Adipocyte (in vitro differentiated cells): ENCODE data around the gene PPIB.

Experiments used
- DNase-seq: peaks from one replicate; pipeline ENCODE4 v3.0.0-alpha.2; 2015; ENCODE audit warnings: low read depth
- H3K27me3 ChIP-seq: replicated peaks from 2 replicates; pipeline ENCODE4 v1.7.0; 2013; ENCODE audit warnings: mild to moderate bottlenecking, low read length, moderate library complexity; ENCODE audit not compliant: control insufficient read depth, insufficient read depth
- H3K36me3 ChIP-seq: 2 replicates; pipeline ENCODE4 v1.7.0; 2013; ENCODE audit warnings: low read length, mild to moderate bottlenecking, moderate library complexity; ENCODE audit not compliant: control insufficient read depth, insufficient read depth, severe bottlenecking
- H3K4me1 ChIP-seq: 2 replicates; pipeline ENCODE4 v1.7.0; 2013; ENCODE audit warnings: mild to moderate bottlenecking, low read length, moderate library complexity; ENCODE audit not compliant: control insufficient read depth, insufficient read depth
- H3K4me3 ChIP-seq: 2 replicates; pipeline ENCODE4 v1.7.0; 2013; ENCODE audit warnings: mild to moderate bottlenecking, low read length, moderate library complexity
- H3K9ac ChIP-seq: 2 replicates; pipeline ENCODE4 v1.7.0; 2013; ENCODE audit warnings: mild to moderate bottlenecking, low read length, moderate library complexity
- H3K9me3 ChIP-seq: 2 replicates; pipeline ENCODE4 v1.7.0; 2013; ENCODE audit warnings: mild to moderate bottlenecking, low read length, moderate library complexity; ENCODE audit not compliant: control insufficient read depth

PPIB gene

GRCh38 chr15:64182859-64183370 is 20.1 kb upstream of the PPIB start:
- H3K4me1 ChIP-seq: peaks cover 13% of the 10 kb centered on the region
- H3K36me3 ChIP-seq: peaks cover 32% of the 10 kb centered on the region
- no peaks in the 10 kb centered on the region for H3K27me3 ChIP-seq
- DNase-seq: no peak
- H3K4me3 ChIP-seq: no peak overlapping the region
- H3K9me3 ChIP-seq: no peaks in the 10 kb centered on the region
- H3K9ac ChIP-seq: no peak overlapping the region

- Histone ChIP-seq H3K9me3 (no peaks in the 10 kb centered on the region), H3K36me3 (peaks cover 36% of the 10 kb centered on the region), H3K27me3 (no peaks in the 10 kb centered on the region), H3K9ac (no peak overlapping the region), H3K4me1 (peaks cover 13% of the 10 kb centered on the region), H3K4me3 (no peak overlapping the region)
- DNase-seq: no peak
Measured at GRCh38 chr15:64180235-64180824, 17.5 kb upstream of the PPIB start.

- Histone ChIP-seq H3K9me3 (no peaks in the 10 kb centered on the region), H3K9ac (no peak overlapping the region), H3K36me3 (peaks cover 19% of the 10 kb centered on the region), H3K27me3 (no peaks in the 10 kb centered on the region), H3K4me1 (peaks cover 19% of the 10 kb centered on the region), H3K4me3 (no peak overlapping the region)
- no peak for DNase-seq
Measured at GRCh38 chr15:64166102-64166890, 3.5 kb upstream of the PPIB start.

GRCh38 chr15:64164436-64164835 is 1.6 kb upstream of the PPIB start:
- H3K4me1 ChIP-seq: peaks cover 35% of the 10 kb centered on the region
- no peak overlapping the region for H3K4me3 ChIP-seq
- H3K9ac ChIP-seq: no peak overlapping the region
- peaks cover 21% of the 10 kb centered on the region for H3K36me3 ChIP-seq
- no peaks in the 10 kb centered on the region for H3K9me3 ChIP-seq
- no peak for DNase-seq
- no peaks in the 10 kb centered on the region for H3K27me3 ChIP-seq

GRCh38 chr15:64163659-64164362 is 989 bp upstream of the PPIB start:
- Histone ChIP-seq H3K36me3 (peaks cover 27% of the 10 kb centered on the region), H3K9ac (peak overlapping the region; percentile 90), H3K4me3 (peak overlapping the region; percentile 81), H3K4me1 (peaks cover 39% of the 10 kb centered on the region), H3K9me3 (no peaks in the 10 kb centered on the region), H3K27me3 (no peaks in the 10 kb centered on the region)
- DNase-seq: no peak

GRCh38 chr15:64162478-64162868 is 349 bp downstream of the PPIB start:
- H3K9ac ChIP-seq: peak overlapping the region; percentile 93
- H3K4me3 ChIP-seq: peak overlapping the region; percentile 94
- DNase-seq: no peak
- H3K36me3 ChIP-seq: peaks cover 41% of the 10 kb centered on the region
- H3K27me3 ChIP-seq: no peaks in the 10 kb centered on the region
- no peaks in the 10 kb centered on the region for H3K9me3 ChIP-seq
- peaks cover 51% of the 10 kb centered on the region for H3K4me1 ChIP-seq

GRCh38 chr15:64161688-64162477 is 939 bp downstream of the PPIB start:
- Histone ChIP-seq H3K4me3 (peak overlapping the region; percentile 94), H3K9me3 (no peaks in the 10 kb centered on the region), H3K4me1 (peaks cover 57% of the 10 kb centered on the region), H3K27me3 (no peaks in the 10 kb centered on the region), H3K9ac (peak overlapping the region; percentile 93), H3K36me3 (peaks cover 47% of the 10 kb centered on the region)
- peak; percentile 6 for DNase-seq

- H3K27me3 ChIP-seq: no peaks in the 10 kb centered on the region
- H3K9me3 ChIP-seq: no peaks in the 10 kb centered on the region
- H3K36me3 ChIP-seq: peaks cover 73% of the 10 kb centered on the region
- no peak overlapping the region for H3K4me3 ChIP-seq
- H3K9ac ChIP-seq: peak overlapping the region; percentile 60
- DNase-seq: no peak
- H3K4me1 ChIP-seq: peaks cover 51% of the 10 kb centered on the region
Measured at GRCh38 chr15:64158363-64159134, 4.3 kb downstream of the PPIB start.

- no peaks in the 10 kb centered on the region for H3K9me3 ChIP-seq
- H3K9ac ChIP-seq: peak overlapping the region; percentile 60
- H3K36me3 ChIP-seq: peaks cover 73% of the 10 kb centered on the region
- DNase-seq: no peak
- H3K27me3 ChIP-seq: peaks cover 4% of the 10 kb centered on the region
- no peak overlapping the region for H3K4me3 ChIP-seq
- peaks cover 50% of the 10 kb centered on the region for H3K4me1 ChIP-seq
Measured at GRCh38 chr15:64157599-64158125, 5.2 kb downstream of the PPIB start.

- H3K4me3 ChIP-seq: no peak overlapping the region
- peaks cover 73% of the 10 kb centered on the region for H3K36me3 ChIP-seq
- H3K9me3 ChIP-seq: no peaks in the 10 kb centered on the region
- H3K9ac ChIP-seq: peak overlapping the region; percentile 60
- DNase-seq: no peak
- H3K4me1 ChIP-seq: peaks cover 49% of the 10 kb centered on the region
- peaks cover 6% of the 10 kb centered on the region for H3K27me3 ChIP-seq
Measured at GRCh38 chr15:64156652-64157331, 6.0 kb downstream of the PPIB start.
